HG02870 (cell line): Measurements from ENCODE around the gene CCDC159.
"Not testable (repeated sequence)": the region's sequence is repeated elsewhere in the genome, so short reads cannot be mapped to it uniquely, and the experiment has no call there.

Experiments used
- ATAC-seq: cut with Tn5 transposase; IDR thresholded peaks from one replicate; pipeline ENCODE4 v1.9.1; 2021; ENCODE audit warnings: mild to moderate bottlenecking, moderate library complexity; ENCODE audit not compliant: unreplicated experiment

CCDC159 gene

DNA sequence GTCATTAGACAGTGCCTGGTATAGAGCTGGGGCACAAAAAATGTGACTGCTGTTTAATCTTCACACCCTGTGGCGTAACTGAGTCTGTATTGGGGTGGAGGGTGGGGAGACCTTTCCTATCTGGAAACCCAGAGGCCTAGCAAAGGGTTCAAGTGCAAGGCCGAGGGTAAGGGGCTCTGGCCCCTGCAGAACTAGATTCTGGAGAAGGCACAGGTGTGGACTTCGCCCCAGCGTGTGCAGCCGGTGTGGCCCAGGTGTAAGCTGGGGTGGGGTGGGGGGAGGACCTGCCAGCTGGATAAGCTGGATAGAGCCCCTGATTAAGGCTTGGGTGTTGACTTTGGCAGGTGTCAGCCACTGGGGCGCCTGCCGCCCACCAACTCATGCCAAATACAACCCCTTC, 8.2 kb upstream of the CCDC159 start:
- ATAC-seq: no peak

DNA sequence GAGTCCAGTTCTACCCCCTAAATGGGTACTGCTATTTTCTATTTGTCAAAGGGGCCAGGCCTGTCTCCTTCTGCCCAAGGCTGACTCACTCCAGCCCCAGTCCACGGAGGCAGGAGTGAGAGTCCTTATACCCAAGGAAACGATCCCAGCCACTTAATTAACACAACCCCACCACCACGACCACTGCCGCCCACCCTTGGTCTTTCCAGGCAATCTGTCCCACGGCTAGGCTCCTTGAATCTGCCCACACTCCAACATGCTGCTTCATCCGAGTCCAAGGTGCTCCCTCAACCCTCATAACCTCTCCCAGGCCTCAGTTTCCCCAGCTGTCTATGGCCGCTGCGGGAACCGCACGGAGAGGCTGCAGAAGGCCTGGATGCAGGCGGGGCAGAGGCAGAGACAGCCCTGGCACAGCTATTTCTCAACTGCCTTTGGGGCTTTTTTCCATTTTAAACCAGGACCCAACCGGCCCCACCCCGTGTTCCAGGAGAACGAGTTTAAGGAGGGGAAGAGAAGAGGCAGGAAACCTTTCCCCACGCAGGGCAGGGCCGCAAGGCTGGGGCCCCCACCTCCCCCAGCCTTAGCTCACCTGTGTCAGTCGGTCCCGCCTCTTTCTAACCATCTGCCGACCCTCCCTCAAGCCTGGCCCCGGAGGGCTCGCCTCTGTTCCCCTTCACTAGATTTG, 7.6 kb upstream of the CCDC159 start:
- ATAC-seq: no peak

DNA sequence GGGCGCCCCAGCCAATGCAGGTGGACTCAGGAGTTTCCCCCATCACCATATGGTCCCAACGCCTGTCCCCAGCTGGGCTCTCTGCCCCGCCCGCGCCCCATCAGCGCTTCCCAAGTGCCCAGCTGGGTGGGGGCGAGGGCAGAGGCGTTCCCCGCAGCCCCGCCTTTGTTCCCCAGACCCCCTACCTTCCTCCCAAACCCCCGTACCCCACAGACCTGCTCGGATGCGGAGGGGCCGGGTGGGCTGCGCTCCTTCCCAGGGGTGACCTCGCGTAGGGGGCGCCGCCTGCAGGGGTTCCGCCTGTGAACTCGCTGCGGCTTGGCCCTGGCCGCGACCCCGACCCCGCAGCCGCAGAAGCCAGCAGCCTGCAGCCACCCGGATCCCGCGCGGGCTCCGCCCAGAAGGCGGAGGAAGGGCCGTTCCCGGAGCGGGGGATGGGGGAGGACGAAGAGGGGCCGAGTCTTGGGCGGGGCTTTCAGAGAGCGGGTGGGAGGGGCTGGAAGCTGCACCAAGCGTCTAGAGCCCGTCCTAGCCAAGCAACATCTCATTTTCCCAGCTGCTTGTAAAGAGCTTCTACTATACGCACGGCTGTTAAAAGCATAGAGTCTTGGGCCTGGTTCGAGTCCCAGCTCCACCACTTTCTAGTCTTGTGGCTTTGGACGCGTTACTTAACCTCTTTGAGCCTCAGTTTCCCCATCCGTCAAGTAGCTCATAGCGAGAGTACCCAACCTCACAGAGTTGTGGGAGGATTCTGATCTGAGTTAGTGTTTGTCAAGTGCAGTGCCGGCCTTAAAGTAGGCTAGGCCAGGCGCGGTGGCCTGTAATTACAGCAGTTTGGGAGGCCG, 6.8 kb upstream of the CCDC159 start, which contains the start of gene RAB3D:
Gene RAB3D, minus strand, starts transcription at position 404 of the 845 bp plus-strand sequence. CDS start 2,258 bp downstream, outside the sequence.
- ATAC-seq: no peak

DNA sequence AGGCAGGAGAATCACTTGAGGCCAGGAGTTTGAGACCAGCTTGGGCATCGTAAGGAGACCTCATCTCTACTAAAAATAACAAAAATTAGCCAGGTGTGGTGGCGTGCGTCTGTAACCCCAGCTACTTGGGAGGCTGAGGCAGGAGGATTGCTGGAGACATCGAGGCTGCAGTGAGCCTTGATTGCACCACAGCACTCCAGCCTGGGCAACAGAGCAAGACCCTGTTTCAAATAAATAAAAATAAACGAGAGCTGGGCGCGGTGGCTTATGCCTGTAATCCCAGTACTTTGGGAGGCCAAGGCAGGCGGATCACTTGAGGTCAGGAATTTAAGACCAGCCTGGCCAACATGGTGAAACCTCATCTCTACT, 6.2 kb upstream of the CCDC159 start:
- ATAC-seq: not testable (repeated sequence)

DNA sequence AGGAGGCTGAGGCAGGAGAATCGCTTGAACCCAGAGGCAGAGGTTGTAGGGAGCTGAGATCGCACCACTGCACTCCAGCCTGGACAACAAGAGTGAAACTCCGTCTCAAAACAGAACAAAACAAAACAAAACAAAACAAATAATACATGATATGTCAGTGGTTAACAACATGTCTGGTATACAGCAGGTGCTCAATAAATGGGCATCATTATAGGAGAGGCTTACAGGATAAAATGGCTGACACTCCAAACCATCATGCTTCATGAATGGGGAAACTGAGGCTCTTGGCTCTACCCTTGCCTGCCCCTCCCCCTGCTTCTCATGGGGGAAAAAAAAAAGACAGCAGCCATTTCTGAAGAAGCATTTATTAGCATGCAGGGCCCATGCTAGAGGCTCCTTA, 3.9 kb upstream of the CCDC159 start:
- ATAC-seq: no peak

DNA sequence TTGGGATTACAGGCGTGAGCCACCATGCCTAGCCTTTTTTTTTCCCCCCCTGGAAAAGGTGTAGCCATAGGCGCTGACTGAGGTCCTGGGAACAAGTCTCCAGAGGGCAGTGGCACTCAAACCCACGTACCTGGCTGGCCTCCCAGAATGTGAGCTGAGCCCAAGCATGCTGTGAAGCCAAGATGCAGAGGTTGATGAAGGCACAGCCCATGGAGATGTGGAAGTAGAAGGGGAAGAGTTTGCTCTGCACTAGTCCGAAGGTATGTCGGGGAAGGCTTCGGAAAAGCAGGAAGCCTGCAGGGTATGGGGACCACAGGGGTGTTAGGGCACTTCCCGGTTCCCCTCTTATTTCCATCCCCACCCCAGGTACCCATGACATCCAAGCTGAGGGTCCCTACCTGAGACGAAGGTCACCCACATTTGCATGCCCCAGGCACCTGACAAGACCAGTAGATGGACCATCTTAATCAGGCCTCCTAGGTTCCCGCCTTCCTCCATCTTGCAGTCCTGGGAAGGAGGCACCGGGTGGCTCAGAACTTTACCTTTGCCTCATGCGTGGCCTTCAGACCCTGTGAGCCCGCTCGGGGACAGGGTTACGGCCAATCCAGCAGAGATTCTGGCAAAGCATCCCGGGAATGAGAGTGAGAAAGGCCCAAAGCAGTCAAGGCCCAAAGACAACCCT, 1.1 kb upstream of the CCDC159 start:
- ATAC-seq: no peak

DNA sequence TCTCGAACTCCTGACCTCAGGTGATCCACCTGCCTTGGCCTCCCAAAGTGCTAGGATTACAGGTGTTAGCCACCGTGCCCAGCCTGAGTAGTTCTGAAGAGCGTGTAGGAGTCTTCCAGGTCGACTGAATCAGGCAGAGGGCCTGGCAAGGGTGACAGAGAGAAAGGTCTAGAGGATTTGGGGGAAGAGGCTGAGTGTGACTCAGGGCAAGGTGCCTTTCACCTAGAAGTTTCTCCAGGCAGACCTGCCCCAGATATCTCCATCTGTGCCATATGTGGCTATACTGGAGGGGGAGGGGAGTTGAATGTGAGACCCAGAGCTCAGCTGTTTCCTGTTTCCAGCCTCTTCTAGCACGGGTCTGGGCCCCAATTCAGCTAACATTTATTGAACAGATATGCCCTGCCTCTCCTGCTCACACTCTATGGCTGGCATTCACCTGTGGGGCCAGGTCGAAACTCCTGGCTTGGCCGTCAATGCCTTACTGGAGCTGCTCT, 1.3 kb downstream of the CCDC159 start:
- ATAC-seq: no peak

DNA sequence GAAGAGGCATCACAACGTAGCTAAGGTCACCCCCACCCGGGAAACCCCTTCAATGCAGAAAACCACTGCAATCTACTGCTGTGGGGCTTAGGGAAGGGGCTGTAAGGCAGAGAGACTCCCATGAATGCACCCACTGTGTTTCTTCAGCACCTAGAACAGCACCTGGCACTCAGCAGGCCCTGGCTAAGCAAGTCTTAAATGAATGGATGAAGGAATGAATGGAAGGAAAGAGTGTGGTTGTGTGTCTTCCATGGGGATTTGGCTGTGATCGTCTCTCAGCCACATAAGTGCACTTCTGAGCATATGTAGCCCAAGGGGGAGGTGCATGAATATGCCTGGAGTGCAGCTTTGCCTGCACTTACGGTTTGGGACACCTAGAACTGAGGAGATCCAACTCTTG, 2.9 kb downstream of the CCDC159 start:
- no peak for ATAC-seq

DNA sequence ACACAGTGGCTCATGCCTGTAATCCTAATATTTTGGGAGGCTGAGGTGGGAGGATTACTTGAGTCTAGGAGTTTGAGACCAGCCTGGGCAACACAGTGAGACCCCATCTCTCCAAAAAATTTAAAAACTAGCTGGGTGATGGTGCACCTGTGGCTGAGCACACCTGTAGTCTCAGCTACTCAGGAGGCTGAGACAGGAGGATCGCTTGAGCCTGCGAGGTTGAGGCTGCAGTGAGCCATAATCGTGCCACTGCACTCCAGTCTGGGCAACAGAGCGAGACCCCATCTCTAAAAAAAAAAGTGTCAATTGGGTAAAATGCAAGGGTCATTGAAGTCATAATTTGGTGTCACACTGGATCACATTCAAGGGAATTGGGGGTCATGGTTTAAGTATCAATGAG, 7.8 kb downstream of the CCDC159 start:
- not testable (repeated sequence) for ATAC-seq

DNA sequence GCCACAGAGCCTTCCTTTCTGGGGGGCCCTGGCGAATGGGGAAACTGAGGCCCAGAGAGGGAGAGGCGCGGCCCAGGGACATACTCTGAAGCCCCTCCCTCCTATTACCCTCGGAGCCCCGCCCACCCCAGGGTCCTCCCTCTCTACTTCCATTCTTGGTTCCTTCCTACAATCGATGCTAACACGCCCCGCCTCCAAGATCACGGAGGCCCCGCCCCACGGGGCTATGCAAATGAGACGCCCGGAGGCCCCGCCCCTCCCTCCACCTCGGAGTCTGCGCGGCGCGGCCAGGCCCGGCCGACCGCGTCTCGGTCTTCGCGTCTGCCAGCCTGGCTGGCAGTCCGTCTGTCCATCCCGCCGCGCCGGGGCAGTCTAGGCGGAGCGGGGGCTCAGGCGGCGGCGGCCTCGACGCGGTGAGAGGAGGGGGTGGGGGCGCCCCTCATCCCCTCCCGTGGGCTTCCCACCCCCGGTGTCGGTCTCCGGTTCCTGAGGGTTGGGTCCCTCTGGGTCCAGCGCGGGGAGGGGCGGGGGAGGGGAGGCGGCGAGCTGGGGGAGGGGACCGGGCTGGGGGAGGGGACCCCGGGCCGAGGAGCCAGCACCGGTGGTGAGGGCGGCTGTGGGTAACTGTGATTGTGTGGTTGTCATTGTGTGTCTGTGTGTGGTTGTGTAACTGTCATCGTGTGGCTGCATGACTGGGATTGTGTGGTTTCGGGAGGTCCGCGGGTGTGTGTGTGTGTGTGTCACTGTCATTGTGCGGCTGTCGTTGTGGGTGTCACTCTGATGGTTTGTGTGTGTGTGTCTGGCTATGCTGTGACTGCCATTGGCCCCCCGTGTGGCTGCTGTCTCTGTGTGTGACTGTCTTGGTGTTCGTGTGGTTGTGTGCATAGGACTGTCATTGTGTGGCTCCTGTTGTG, 9.1 kb downstream of the CCDC159 start, which contains the start of gene PLPPR2:
Gene PLPPR2, plus strand, starts transcription at position 273 of the 914 bp plus-strand sequence. CDS start 2,242 bp downstream, outside the sequence.
- ATAC-seq: no peak

DNA sequence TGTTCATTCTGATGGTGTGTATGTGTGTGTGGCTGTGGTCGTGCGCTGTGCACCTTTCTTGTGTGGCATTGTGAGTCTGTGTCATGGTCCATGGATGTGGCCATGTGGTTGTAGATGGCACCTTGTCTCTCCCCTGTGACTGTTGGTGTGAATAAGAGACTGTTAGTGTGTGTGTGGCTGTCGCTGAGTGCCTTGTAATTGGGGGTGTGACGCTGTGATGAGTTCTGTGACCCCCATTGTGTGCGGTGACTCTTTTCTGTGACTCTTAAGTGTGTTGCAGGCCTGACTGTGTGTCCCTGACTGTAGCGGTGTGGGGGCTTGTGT, 9.7 kb downstream of the CCDC159 start:
- no peak for ATAC-seq

DNA sequence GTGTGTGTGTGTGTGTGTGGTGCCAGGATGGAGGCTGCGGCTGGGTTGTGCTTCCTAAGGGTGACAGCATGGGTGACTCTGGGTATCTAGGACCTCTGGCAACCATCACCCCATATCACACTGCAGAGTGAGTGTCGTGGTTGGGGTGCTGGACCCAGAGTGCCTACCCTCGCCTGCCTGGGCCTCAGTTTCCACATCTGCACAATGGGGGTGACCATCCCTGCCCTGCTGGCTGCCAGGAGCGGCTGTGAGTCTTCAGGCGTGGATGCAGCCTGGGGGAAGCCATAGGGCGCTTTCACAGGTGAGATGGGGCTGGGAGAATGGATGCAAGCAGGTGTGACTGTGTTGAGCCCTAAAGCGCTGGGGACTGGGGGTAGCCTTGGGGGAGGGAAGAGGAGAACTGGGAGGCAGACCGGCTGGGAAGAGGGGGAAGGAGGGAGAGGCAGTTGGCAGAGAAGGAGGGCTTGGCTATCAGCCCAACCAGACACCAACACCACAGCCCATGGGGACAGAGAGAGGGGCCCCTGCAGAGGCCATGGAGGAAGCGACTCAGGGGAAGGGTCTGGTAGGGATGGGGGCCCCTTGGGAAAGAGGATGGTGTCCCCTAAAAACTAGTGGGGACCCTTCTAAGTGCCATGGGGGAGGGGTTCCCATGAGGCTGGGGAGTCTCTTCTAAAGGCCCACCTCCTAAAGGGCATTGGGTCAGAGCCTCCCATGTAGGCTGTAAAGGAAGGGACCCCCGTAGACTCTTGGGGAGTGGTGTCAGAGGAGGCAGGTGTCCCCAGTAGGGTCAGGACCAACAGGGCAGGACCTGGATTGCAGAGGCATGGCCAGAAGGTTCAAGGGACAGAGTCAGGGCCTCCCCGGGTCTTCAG, 10.6 kb downstream of the CCDC159 start:
- ATAC-seq: no peak

DNA sequence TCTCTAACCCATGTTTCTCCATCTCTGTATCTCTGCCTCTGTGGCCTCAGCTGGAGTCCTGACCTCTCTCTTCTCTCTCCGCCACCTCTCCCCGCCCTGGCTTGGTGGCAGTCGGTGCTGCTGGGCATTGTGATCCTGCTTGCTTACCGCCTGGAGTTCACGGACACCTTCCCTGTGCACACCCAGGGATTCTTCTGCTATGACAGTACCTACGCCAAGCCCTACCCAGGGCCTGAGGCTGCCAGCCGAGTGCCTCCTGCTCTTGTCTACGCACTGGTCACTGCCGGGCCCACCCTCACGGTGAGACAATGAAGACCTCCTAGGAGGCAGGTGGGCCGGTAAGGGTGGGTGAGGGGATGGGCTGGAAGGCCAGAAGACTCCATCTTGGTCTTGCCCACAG, 13.1 kb downstream of the CCDC159 start:
- no peak for ATAC-seq

DNA sequence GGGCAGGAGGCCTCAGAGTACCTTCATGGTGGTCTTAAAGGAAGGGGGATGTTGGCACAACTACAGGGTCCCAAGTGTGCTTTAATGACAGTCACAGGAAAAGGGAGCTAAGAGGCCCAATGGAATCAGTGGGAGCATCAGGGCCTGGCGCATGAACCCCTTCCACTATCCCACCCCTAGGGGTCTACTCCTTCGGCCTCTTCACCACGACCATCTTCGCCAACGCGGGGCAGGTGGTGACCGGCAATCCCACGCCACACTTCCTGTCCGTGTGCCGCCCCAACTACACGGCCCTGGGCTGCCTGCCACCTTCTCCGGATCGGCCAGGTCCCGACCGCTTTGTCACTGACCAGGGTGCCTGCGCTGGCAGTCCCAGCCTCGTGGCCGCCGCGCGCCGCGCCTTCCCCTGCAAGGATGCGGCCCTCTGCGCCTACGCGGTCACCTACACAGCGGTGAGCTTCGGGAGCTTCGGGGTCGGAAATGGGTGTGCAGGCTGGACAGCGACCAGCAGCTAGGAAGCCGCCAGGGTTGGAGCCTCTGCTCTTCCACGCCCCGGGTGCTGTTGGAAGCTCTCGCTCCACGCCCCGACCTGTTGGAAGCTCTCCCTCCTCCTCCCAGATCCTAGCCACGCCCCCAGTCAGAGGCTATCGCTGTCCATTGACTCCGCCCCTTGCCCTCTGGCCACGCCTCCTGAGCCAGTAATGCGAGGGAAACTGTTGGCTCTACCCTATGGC, 14.9 kb downstream of the CCDC159 start:
- no peak for ATAC-seq

DNA sequence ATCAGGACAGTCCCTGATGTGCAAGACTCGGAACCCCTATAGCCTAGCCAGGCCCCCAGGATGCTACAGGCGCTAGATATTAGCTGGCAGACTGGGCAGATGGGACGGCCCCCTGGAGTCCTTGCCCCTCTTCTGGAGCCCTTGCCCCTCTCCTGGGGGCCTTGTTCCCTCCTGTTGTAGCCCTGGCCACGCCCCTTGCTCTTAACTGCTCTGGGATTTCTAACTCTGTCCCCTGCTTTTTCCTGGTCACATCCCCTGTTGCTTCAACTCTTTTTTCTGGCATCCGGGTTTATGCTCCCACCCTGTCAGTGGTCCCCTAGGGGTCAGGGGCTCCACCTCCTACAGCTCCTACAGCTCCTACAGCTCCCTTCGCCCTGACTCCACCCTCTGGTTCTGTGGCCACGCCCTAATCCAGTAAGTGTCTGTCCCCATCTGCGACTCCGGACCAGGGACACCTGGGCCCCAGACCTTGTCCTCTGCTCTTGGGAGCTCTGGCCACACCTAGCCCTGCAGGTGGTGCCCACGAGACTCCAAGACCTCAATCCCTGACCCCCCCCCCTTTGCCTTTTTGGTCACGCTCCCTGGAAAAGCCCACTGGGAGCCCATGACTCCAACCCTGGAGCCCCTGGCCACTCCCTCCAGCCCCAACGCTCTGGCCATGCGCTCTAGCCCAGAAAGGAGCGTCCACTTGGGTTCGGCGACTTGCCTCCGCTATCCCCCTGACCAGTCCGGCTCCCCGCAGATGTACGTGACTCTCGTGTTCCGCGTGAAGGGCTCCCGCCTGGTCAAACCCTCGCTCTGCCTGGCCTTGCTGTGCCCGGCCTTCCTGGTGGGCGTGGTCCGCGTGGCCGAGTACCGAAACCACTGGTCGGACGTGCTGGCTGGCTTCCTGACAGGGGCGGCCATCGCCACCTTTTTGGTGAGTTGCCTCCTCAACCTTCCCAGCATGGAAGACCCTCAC, 15.7 kb downstream of the CCDC159 start:
- no peak for ATAC-seq

DNA sequence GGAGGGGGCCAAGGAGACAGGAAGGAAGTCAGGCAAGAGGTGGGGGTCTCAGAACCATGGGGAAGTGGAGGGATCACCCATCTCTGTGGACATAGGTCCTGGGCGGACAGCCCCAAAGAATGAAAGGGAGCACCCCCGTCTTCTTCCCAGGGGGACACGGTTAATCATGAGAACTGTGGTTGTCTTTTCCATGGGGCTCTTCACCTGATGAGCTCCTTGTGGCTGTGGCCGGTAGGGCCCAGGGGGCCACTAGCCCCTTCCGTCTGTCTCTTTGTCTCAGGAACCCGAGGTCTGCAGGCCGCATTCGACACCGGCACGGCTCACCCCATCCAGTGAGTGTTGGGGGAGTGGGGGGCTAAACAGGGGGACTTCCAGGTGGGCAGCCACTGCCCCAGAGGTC, 17.6 kb downstream of the CCDC159 start:
- ATAC-seq: no peak

DNA sequence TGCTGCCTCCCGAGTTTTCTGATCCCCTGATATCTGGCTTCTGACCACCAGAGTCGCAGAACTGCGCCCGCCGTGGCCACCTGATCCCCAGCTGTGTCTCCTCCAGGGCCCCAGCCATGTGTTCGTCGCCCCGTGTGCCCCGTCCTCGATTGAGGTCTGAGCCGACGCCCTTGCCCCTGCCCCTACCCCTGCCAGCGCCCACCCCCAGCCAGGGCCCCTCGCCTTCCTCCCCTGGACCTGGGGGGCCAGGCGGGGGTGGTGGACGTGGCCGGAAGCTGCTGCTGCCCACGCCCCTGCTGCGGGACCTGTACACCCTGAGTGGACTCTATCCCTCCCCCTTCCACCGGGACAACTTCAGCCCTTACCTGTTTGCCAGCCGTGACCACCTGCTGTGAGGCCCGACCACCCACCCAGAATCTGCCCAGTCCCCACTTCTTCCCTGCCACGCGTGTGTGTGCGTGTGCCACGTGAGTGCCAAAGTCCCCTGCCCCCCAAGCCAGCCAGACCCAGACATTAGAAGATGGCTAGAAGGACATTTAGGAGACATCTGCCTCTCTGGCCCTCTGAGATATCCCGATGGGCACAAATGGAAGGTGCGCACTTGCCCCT, 18.1 kb downstream of the CCDC159 start:
- ATAC-seq: no peak
